Thymus (tissue), 11 donors: Measurements from ENCODE around the gene FOXO3. TPM values are rescaled to one million over a fixed set of nuclear protein-coding genes. Genes with fewer than 3 reads are reported as not detected.

ENCODE experiments used
- DNase-seq, 9 donors: peaks; one replicate each; pipeline ENCODE4 v3.0.0-alpha.2; 2013; ENCODE audit warnings: low spot score in 9 of 9, low read depth in 6 of 9, missing footprints in 1 of 9
- H3K27ac ChIP-seq, 2 donors: one replicate each; pipeline ENCODE4 v1.5.1; 2013; ENCODE audit warnings: control low read depth in 1 of 2, low read depth in 1 of 2, low read length in 1 of 2, mild to moderate bottlenecking in 1 of 2, moderate library complexity in 1 of 2
- H3K27me3 ChIP-seq, 2 donors: one replicate each; pipeline ENCODE4 v1.5.1; 2013; ENCODE audit warnings: low read length in 1 of 2; ENCODE audit not compliant: control insufficient read depth in 2 of 2, insufficient read depth in 1 of 2
- H3K36me3 ChIP-seq, 2 donors: one replicate each; pipeline ENCODE4 v1.5.1; 2013; ENCODE audit warnings: low read length in 1 of 2, mild to moderate bottlenecking in 1 of 2, moderate library complexity in 1 of 2; ENCODE audit not compliant: control insufficient read depth in 2 of 2, insufficient read depth in 2 of 2
- H3K4me1 ChIP-seq, 2 donors: one replicate each; pipeline ENCODE4 v1.5.1; 2013; ENCODE audit warnings: low read length in 2 of 2; ENCODE audit not compliant: control insufficient read depth in 2 of 2, insufficient read depth in 2 of 2
- H3K4me3 ChIP-seq, 2 donors: one replicate each; pipeline ENCODE4 v1.5.1; 2013; ENCODE audit warnings: low read length in 2 of 2, control low read depth in 1 of 2, mild to moderate bottlenecking in 1 of 2
- H3K9me3 ChIP-seq, 2 donors: one replicate each; pipeline ENCODE4 v1.5.1; 2013; ENCODE audit warnings: low read length in 1 of 2, mild to moderate bottlenecking in 1 of 2; ENCODE audit not compliant: control insufficient read depth in 2 of 2, insufficient read depth in 1 of 2
- WGBS: extraction: QIAGEN DNeasy Blood & Tissue Kit; methylation state at CpG from one replicate; pipeline ENCODE4 v1.1.7; 2013; 5-methylcytosine and 5-hydroxymethylcytosine counted together
- polyA plus RNA-seq: library from polyadenylated mRNA; stranded (reverse); fragments of 200-250 nt; gene quantifications from one replicate; pipeline ENCODE4 v1.2.3, GENCODE V29; 2013
- total RNA-seq: library from RNA; stranded (reverse); fragments of 120-200 nt; gene quantifications from one replicate; pipeline ENCODE4 v1.2.4, GENCODE V29; 2013
- donor health status: healthy.

FOXO3 gene
- total and polyA plus RNA-seq, 2 donors = 11.2 to 33.6 TPM

GRCh38 chr6:108665495-108666196 is 104.9 kb downstream of the FOXO3 start:
- Histone ChIP-seq H3K9me3 (no peaks in the 10 kb centered on the region), H3K4me3 (no peak overlapping the region), H3K27ac (no peak overlapping the region), H3K4me1 (no peaks in the 10 kb centered on the region), H3K27me3 (no peaks in the 10 kb centered on the region), H3K36me3 (peaks cover 16 to 17% of the 10 kb centered on the region in 2 donors)
- WGBS = 92% methylated on average over 3 of the region's 3 CpGs
- no peak for DNase-seq

GRCh38 chr6:108666656-108667260 is 106.0 kb downstream of the FOXO3 start:
- peaks cover 16 to 17% of the 10 kb centered on the region in 2 donors for H3K36me3 ChIP-seq
- H3K4me3 ChIP-seq = no peak overlapping the region
- no peak for DNase-seq
- peaks cover 0 to 3% of the 10 kb centered on the region in 2 donors for H3K9me3 ChIP-seq
- H3K27me3 ChIP-seq = no peaks in the 10 kb centered on the region
- no peak overlapping the region for H3K27ac ChIP-seq
- no peaks in the 10 kb centered on the region for H3K4me1 ChIP-seq
- 97% methylated on average over 4 of the region's 4 CpGs for WGBS

GRCh38 chr6:108667993-108668392 is 107.3 kb downstream of the FOXO3 start:
- no peaks in the 10 kb centered on the region for H3K27me3 ChIP-seq
- H3K4me3 ChIP-seq = no peak overlapping the region
- DNase-seq = no peak
- H3K36me3 ChIP-seq = peaks cover 16 to 17% of the 10 kb centered on the region in 2 donors
- no peaks in the 10 kb centered on the region for H3K4me1 ChIP-seq
- 94% methylated on average over 7 of the region's 7 CpGs for WGBS
- H3K27ac ChIP-seq = no peak overlapping the region
- H3K9me3 ChIP-seq = peaks cover 0 to 3% of the 10 kb centered on the region in 2 donors

GRCh38 chr6:108669673-108670072 is 109.0 kb downstream of the FOXO3 start:
- peaks cover 11 to 12% of the 10 kb centered on the region in 2 donors for H3K36me3 ChIP-seq
- H3K9me3 ChIP-seq = peaks cover 0 to 3% of the 10 kb centered on the region in 2 donors
- no peak overlapping the region for H3K27ac ChIP-seq
- WGBS = 68% methylated on average over 1 of the region's 1 CpG
- peaks cover 0 to 2% of the 10 kb centered on the region in 2 donors for H3K4me1 ChIP-seq
- H3K27me3 ChIP-seq = no peaks in the 10 kb centered on the region
- DNase-seq = no peak
- no peak overlapping the region for H3K4me3 ChIP-seq

- H3K27ac ChIP-seq = no peak overlapping the region
- H3K4me1 ChIP-seq = peaks cover 0 to 2% of the 10 kb centered on the region in 2 donors
- no peak overlapping the region for H3K4me3 ChIP-seq
- H3K9me3 ChIP-seq = peaks cover 0 to 3% of the 10 kb centered on the region in 2 donors
- DNase-seq = no peak
- 98% methylated on average over 2 of the region's 2 CpGs for WGBS
- H3K36me3 ChIP-seq = peaks cover 4 to 7% of the 10 kb centered on the region in 2 donors
- H3K27me3 ChIP-seq = no peaks in the 10 kb centered on the region
These were observed 110.5 kb downstream of the FOXO3 start for GRCh38 chr6:108671175-108671574.

- Histone ChIP-seq H3K9me3 (peaks cover 0 to 3% of the 10 kb centered on the region in 2 donors), H3K4me3 (no peak overlapping the region), H3K4me1 (peaks cover 0 to 2% of the 10 kb centered on the region in 2 donors), H3K27me3 (no peaks in the 10 kb centered on the region), H3K36me3 (peaks cover 4 to 7% of the 10 kb centered on the region in 2 donors), H3K27ac (no peak overlapping the region)
- WGBS = 97% methylated on average over 4 of the region's 4 CpGs
- no peak for DNase-seq
These were observed 111.1 kb downstream of the FOXO3 start for GRCh38 chr6:108671790-108672189.

- no peak for DNase-seq
- 98% methylated on average over 3 of the region's 3 CpGs for WGBS
- H3K4me3 ChIP-seq = no peak overlapping the region
- H3K4me1 ChIP-seq = peaks cover 0 to 2% of the 10 kb centered on the region in 2 donors
- H3K27ac ChIP-seq = no peak overlapping the region
- peaks cover 4 to 7% of the 10 kb centered on the region in 2 donors for H3K36me3 ChIP-seq
- peaks cover 0 to 3% of the 10 kb centered on the region in 2 donors for H3K9me3 ChIP-seq
- no peaks in the 10 kb centered on the region for H3K27me3 ChIP-seq
These were observed 111.9 kb downstream of the FOXO3 start for GRCh38 chr6:108672641-108673040.

GRCh38 chr6:108673153-108673552 is 112.4 kb downstream of the FOXO3 start:
- Histone ChIP-seq H3K27ac (no peak overlapping the region), H3K4me3 (no peak overlapping the region), H3K27me3 (no peaks in the 10 kb centered on the region), H3K36me3 (peaks cover 3% of the 10 kb centered on the region in 2 donors), H3K4me1 (peaks cover 0 to 2% of the 10 kb centered on the region in 2 donors), H3K9me3 (peaks cover 0 to 3% of the 10 kb centered on the region in 2 donors)
- 93% methylated on average over 6 of the region's 6 CpGs for WGBS
- no peak for DNase-seq

GRCh38 chr6:108673602-108674001 is 112.9 kb downstream of the FOXO3 start:
- H3K4me1 ChIP-seq = peaks cover 0 to 2% of the 10 kb centered on the region in 2 donors
- peaks cover 0 to 3% of the 10 kb centered on the region in 2 donors for H3K9me3 ChIP-seq
- 76% methylated on average over 2 of the region's 2 CpGs for WGBS
- H3K4me3 ChIP-seq = no peak overlapping the region
- peaks cover 0 to 2% of the 10 kb centered on the region in 2 donors for H3K36me3 ChIP-seq
- no peaks in the 10 kb centered on the region for H3K27me3 ChIP-seq
- no peak overlapping the region for H3K27ac ChIP-seq
- no peak for DNase-seq
